ENCODE results near the gene AIFM1. TPM values are rescaled to one million over a fixed set of nuclear protein-coding genes. Genes with fewer than 3 reads are reported as not detected.

AIFM1 gene
- total RNA-seq, 3 donors from 2014 or later, result 45.3 to 66.9 (median 50.0) TPM

DNA sequence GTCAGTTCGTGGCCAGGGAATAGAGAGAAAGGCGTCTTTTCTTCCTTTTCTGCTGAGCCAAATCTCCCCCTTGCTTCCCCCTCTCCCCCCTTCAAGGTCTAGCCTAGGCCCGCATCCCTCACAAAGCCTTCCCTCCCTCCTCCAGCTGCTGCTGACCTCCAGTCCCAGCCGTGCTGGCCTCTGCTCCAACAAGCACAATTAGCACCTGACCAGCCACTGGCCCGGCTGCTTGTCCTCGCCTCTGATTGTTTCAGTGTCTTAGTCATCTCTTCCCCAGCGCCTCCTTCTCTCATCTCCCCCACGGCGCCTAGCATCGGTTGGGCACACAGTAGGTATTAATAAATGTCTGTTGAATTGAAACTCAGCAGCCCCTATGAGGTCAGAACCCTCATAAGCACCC lies 59.6 kb downstream of the AIFM1 start:
- Histone ChIP-seq H3K4me1 (ENCODE audit: low read depth) (peaks cover 10% of the 10 kb centered on the region), H3K4me3 (no peak overlapping the region), H3K36me3 (ENCODE audit: low read depth) (no peaks in the 10 kb centered on the region), H3K9me3 (no peaks in the 10 kb centered on the region)
- TF ChIP-seq, protein P1, sequence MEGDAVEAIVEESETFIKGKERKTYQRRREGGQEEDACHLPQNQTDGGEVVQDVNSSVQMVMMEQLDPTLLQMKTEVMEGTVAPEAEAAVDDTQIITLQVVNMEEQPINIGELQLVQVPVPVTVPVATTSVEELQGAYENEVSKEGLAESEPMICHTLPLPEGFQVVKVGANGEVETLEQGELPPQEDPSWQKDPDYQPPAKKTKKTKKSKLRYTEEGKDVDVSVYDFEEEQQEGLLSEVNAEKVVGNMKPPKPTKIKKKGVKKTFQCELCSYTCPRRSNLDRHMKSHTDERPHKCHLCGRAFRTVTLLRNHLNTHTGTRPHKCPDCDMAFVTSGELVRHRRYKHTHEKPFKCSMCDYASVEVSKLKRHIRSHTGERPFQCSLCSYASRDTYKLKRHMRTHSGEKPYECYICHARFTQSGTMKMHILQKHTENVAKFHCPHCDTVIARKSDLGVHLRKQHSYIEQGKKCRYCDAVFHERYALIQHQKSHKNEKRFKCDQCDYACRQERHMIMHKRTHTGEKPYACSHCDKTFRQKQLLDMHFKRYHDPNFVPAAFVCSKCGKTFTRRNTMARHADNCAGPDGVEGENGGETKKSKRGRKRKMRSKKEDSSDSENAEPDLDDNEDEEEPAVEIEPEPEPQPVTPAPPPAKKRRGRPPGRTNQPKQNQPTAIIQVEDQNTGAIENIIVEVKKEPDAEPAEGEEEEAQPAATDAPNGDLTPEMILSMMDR (IDR thresholded peaks at IDR 0.05), result no peak
- intact Hi-C loops (cut with DNase I, micrococcal nuclease), result no loop called here
- no peak for ATAC-seq
- DNase-seq, result no peak

DNA sequence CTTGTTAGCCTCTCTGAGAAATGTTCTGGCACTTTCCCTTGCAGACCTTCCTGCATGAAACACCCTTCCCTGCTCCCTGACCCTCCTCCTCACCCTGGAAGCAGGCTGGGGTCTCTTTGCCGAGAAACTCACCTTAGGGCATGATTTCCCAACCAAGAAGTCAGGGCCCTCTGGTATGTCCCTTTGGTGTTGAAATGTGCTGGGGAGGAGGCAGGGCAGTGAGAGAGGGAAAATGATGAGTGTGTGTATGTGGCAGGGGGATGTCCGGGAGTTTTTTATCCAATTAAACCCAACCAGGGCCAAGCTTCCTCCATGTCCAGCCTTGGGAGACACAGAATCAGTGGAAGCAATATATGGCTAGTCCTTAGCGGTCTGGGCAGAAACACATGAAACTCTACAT lies 60.4 kb downstream of the AIFM1 start:
- TF ChIP-seq, protein P1 (IDR thresholded peaks at IDR 0.05), result no peak
- DNase-seq, result peak in 1 of 3 donors; percentile 3
- intact Hi-C loops (cut with DNase I, micrococcal nuclease), result no loop called here

DNA sequence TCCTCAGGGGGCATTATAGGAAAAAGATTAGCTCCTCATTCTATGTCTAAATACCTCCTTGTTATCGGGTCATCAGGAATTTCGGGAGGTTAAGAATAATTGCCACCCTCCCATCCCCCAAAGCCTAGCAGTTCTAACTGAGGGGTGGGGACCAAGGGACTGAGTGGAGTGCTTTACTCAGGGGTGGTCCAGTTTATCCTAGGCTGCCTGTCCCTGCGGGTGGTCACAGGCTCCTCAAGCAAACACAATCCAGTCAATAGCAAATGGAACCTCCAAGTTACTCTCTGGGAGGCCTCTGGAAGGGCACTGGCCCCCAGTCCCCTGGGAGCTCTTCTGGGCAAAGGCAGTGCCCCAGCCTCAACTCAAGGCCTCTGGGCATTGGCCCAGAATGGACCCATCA lies 62.0 kb downstream of the AIFM1 start:
- TF ChIP-seq, protein P1 (IDR thresholded peaks at IDR 0.05), result no peak
- DNase-seq (peak in 1 of 3 donors; percentile 5), ATAC-seq (no peak)
- H3K9me3 ChIP-seq, result no peaks in the 10 kb centered on the region
- H3K4me1 ChIP-seq (ENCODE audit: low read depth), result peaks cover 16% of the 10 kb centered on the region
- no peak overlapping the region for H3K4me3 ChIP-seq
- no peaks in the 10 kb centered on the region for H3K36me3 ChIP-seq (ENCODE audit: low read depth)
- intact Hi-C loops (cut with DNase I, micrococcal nuclease), result no loop called here

More for the DNA sequence above, 60.4 kb downstream of the AIFM1 start:
- no peaks in the 10 kb centered on the region for H3K36me3 ChIP-seq (ENCODE audit: low read depth)
- no peak overlapping the region for H3K4me3 ChIP-seq
- ATAC-seq, result no peak
- H3K4me1 ChIP-seq (ENCODE audit: low read depth), result peaks cover 10% of the 10 kb centered on the region
- H3K9me3 ChIP-seq, result no peaks in the 10 kb centered on the region

DNA sequence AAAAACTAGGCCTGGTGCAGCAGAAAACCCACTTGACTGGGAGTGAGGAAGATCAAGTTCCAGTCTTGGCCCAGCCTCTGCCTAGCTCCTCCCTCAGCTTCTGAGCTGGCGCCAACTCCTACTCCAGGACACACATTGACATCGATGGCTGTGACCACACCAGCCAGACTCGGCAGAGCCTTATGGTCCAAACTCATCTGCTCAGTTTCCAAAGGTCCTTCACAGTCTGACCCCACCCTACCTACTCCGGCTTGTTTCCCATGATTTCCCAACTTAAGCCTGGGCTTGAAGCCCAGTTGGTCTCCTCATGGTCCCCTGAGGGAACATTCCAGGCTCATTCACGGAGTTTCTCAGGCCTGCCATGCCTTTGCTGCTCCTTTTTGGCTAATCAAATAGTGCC lies 65.5 kb downstream of the AIFM1 start:
- H3K4me1 ChIP-seq (ENCODE audit: low read depth), result peaks cover 17% of the 10 kb centered on the region
- intact Hi-C loops (cut with DNase I, micrococcal nuclease), result no loop called here
- TF ChIP-seq, protein P1 (IDR thresholded peaks at IDR 0.05), result no peak
- ATAC-seq (peak; percentile 70), DNase-seq (peak; percentile 63 to 70 (median 66))
- no peaks in the 10 kb centered on the region for H3K36me3 ChIP-seq (ENCODE audit: low read depth)
- no peaks in the 10 kb centered on the region for H3K9me3 ChIP-seq
- no peak overlapping the region for H3K4me3 ChIP-seq

DNA sequence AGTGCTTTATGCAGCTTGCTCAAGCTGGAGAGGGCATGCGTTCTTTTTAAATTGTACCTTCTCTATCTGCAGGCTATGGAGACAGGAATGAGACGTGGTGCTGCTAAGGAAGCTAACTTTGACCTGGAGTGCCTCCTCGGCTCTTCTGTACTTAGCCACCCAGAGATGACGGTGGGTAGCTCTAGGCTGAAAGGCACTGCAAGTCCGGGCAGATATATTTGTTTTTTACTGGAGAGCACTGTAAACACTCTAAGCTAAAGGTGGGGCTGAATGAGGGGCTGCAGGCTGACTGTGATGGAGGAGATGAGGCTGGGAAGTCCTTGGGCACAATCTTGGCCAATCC lies 67.5 kb downstream of the AIFM1 start:
- peaks cover 15% of the 10 kb centered on the region for H3K4me1 ChIP-seq (ENCODE audit: low read depth)
- intact Hi-C loops (cut with DNase I, micrococcal nuclease), result no loop called here
- H3K36me3 ChIP-seq (ENCODE audit: low read depth), result no peaks in the 10 kb centered on the region
- H3K4me3 ChIP-seq, result no peak overlapping the region
- H3K9me3 ChIP-seq, result no peaks in the 10 kb centered on the region
- ATAC-seq, result peak; percentile 39
- TF ChIP-seq, protein P1 (IDR thresholded peaks at IDR 0.05), result no peak
- no peak for DNase-seq

All from mucosa of descending colon (tissue), 3 donors.